ENCODE data around the gene EXOSC3.

Gene EXOSC3

DNA sequence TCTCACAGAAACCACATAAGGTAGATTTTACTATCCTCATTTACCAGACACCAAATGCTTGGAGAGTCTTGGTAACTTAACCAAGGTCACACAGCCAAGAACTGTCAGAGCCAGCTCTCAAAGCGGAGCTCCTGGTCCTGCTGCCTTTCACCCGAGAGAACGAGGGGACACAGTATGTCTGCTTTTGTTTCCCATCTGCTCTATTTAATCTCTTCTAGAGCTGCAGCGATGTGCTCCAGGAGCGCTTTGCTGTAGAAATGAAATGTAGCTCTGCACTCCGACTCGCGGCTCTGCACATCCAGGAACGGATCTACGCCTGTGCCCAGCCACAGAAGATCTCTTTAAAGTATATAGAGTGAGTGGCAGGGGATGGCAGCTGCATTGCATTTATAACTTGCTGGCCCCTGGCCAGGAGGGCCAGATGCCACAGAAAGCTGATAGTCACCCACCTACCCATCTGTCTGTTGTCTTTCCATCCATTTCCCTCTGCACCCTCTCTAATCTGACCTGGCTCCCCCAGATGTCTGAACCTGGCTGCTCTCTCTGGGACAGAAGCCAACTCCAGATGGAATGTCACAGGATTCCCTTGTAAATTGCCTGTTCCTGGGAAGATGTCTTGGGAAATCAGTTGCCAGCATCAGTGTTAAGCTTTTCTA is 52.6 kb downstream of the EXOSC3 start:
- no peak for DNase-seq

GRCh38 chr9:37730839-37731238 is 54.0 kb downstream of the EXOSC3 start:
- DNase-seq: no peak

DNA sequence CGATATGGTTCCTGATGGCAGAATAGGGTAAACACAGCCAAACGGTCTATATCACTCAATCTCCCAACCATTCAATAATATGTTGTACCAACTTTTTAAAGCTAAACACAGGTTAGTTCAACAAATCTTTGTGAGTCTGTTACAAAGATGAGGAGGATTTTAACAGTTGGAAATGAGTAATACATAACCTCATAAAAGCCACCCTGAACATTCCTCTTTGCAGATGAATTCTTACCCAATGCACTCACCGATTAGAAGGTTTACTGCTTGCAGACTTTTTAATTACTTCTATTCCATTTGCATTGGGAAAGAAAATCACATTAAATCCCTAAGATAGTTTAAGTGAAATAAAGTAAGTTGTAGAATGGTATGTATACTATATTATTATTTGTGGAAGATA is 54.6 kb downstream of the EXOSC3 start:
- no peak for DNase-seq

Measured in CD4-positive, alpha-beta T cell treated with Interleukin-10 for 1 hour (primary cell).